HepG2 (cell line): ENCODE data around the gene AQP11. TPM values are rescaled to one million over a fixed set of nuclear protein-coding genes. Genes with fewer than 3 reads are reported as not detected.

ENCODE experiments used
- CHCHD3 ChIP-seq: sonication (generic); formaldehyde crosslinking; IDR thresholded peaks from 2 replicates; pipeline ENCODE4 v1.8.0; 2022; ENCODE audit warnings: mild to moderate bottlenecking, missing genetic modification reagents, moderate library complexity
- GABPB1 ChIP-seq: IDR thresholded peaks from 2 replicates; pipeline ENCODE4 v1.6.1; 2016; ENCODE audit warnings: mild to moderate bottlenecking, missing genetic modification reagents, moderate library complexity, missing compliant biosample characterization
- GATAD2A ChIP-seq: IDR thresholded peaks from 2 replicates; pipeline ENCODE4 v1.6.1; 2016
- KMT2A ChIP-seq: sonication (generic); formaldehyde crosslinking; IDR thresholded peaks from 2 replicates; pipeline ENCODE4 v1.4.0; 2020; ENCODE audit warnings: missing genetic modification reagents
- MLLT10 ChIP-seq: sonication (generic); formaldehyde crosslinking; IDR thresholded peaks from 2 replicates; pipeline ENCODE4 v1.4.0; 2020; ENCODE audit warnings: missing genetic modification reagents
- SIX1 ChIP-seq: sonication (generic); formaldehyde crosslinking; IDR thresholded peaks from 2 replicates; pipeline ENCODE4 v1.4.0; 2020; ENCODE audit warnings: missing genetic modification reagents, borderline replicate concordance
- YEATS4 ChIP-seq: sonication (generic); formaldehyde crosslinking; IDR thresholded peaks from 2 replicates; pipeline ENCODE4 v1.4.0; 2020; ENCODE audit warnings: missing genetic modification reagents, borderline replicate concordance
- ZNF547 ChIP-seq: sonication (generic); formaldehyde crosslinking; IDR thresholded peaks from 2 replicates; pipeline ENCODE4 v1.5.1; 2020; ENCODE audit warnings: mild to moderate bottlenecking, missing genetic modification reagents
- ZNF678 ChIP-seq: sonication (generic); formaldehyde crosslinking; IDR thresholded peaks from 2 replicates; pipeline ENCODE4 v1.4.0; 2020; ENCODE audit warnings: mild to moderate bottlenecking, missing genetic modification reagents
- polyA plus RNA-seq, 8 experiments: library from polyadenylated mRNA; depleted of rRNA in 3 of 8; stranded (reverse) in 7 of 8; unstranded in 1 of 8; fragments of >200 nt; fragmentation: Illumina TruSeq in 4 of 8; extraction: Trizol in 4 of 8; gene quantifications; 2 replicates each; pipeline versions ENCODE4 v1.2.1 to v1.2.3, GENCODE V29; 2011 to 2016; ENCODE audit warnings: low read depth in 4 of 8, missing spikeins in 1 of 8, mixed read lengths in 1 of 8; ENCODE audit not compliant: insufficient read depth in 1 of 8
- total RNA-seq, 5 experiments: library from RNA; depleted of rRNA; stranded (reverse); fragments of >200 nt; fragmentation: Illumina TruSeq; extraction: Trizol; gene quantifications; 2 replicates each; pipeline ENCODE4 v1.2.3, GENCODE V29; 2016; ENCODE audit warnings: low read depth in 1 of 5
- TF ChIP-seq, protein P1 (sequence below): sonication (generic); formaldehyde crosslinking; IDR thresholded peaks from 2 replicates; pipeline ENCODE4 v1.5.0; 2020; ENCODE audit warnings: mild to moderate bottlenecking, missing genetic modification reagents, borderline replicate concordance
- TF ChIP-seq, protein P2 (sequence below): sonication (generic); formaldehyde crosslinking; IDR thresholded peaks from 2 replicates; pipeline ENCODE4 v1.4.0; 2020; ENCODE audit warnings: missing genetic modification reagents
- TF ChIP-seq, protein P3 (sequence below): sonication (generic); formaldehyde crosslinking; IDR thresholded peaks from 2 replicates; pipeline ENCODE4 v1.8.0; 2022; ENCODE audit warnings: mild to moderate bottlenecking, missing genetic modification reagents; ENCODE audit not compliant: insufficient replicate concordance

The AQP11 gene
- total and polyA plus RNA-seq, 2 of the 13 experiments (the other 11 are each of a cell fraction or from before 2014, with no cell fraction given): 10.4 to 15.3 TPM

DNA sequence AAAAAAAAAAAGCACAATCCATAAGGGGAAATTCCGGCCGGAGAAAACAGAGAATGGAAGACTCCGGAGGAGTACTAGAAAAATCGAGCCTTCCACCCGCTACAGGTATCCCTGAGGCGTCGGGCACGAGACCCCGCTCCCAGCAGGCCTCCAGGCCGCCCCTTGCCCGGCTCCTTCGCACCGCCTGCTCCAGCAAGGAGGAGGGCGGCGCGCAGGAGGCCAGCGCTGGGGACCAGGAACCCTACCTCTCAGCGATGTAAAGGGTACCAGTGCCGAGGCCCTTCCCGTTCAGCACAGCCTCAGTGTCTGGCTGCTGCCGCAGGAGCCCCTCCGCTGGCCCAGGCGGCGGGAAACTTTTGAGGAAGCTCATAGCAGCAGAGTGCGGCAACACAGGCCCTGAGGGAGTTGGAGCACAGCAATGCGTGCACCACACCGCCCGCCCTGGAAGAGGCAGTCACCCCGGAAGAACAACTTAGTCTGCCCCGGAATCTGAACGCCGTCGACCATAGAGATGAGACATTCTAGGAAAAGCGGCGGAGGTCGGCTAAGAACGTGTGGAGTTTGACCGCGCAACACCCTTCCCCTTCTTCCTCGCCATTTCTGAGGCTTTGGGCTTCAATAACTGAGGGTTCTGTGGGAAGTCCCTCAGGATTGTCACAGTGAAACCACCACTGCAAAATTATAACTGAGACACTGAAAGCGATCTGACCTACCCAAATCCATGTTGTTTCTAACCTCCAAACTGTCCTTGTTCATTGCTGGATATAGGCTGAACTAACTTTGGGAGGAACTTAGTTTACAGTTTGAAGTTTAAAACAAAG, 47.8 kb downstream of the AQP11 start, which contains the start of gene CLNS1A (continued):
- TF ChIP-seq, protein P1, sequence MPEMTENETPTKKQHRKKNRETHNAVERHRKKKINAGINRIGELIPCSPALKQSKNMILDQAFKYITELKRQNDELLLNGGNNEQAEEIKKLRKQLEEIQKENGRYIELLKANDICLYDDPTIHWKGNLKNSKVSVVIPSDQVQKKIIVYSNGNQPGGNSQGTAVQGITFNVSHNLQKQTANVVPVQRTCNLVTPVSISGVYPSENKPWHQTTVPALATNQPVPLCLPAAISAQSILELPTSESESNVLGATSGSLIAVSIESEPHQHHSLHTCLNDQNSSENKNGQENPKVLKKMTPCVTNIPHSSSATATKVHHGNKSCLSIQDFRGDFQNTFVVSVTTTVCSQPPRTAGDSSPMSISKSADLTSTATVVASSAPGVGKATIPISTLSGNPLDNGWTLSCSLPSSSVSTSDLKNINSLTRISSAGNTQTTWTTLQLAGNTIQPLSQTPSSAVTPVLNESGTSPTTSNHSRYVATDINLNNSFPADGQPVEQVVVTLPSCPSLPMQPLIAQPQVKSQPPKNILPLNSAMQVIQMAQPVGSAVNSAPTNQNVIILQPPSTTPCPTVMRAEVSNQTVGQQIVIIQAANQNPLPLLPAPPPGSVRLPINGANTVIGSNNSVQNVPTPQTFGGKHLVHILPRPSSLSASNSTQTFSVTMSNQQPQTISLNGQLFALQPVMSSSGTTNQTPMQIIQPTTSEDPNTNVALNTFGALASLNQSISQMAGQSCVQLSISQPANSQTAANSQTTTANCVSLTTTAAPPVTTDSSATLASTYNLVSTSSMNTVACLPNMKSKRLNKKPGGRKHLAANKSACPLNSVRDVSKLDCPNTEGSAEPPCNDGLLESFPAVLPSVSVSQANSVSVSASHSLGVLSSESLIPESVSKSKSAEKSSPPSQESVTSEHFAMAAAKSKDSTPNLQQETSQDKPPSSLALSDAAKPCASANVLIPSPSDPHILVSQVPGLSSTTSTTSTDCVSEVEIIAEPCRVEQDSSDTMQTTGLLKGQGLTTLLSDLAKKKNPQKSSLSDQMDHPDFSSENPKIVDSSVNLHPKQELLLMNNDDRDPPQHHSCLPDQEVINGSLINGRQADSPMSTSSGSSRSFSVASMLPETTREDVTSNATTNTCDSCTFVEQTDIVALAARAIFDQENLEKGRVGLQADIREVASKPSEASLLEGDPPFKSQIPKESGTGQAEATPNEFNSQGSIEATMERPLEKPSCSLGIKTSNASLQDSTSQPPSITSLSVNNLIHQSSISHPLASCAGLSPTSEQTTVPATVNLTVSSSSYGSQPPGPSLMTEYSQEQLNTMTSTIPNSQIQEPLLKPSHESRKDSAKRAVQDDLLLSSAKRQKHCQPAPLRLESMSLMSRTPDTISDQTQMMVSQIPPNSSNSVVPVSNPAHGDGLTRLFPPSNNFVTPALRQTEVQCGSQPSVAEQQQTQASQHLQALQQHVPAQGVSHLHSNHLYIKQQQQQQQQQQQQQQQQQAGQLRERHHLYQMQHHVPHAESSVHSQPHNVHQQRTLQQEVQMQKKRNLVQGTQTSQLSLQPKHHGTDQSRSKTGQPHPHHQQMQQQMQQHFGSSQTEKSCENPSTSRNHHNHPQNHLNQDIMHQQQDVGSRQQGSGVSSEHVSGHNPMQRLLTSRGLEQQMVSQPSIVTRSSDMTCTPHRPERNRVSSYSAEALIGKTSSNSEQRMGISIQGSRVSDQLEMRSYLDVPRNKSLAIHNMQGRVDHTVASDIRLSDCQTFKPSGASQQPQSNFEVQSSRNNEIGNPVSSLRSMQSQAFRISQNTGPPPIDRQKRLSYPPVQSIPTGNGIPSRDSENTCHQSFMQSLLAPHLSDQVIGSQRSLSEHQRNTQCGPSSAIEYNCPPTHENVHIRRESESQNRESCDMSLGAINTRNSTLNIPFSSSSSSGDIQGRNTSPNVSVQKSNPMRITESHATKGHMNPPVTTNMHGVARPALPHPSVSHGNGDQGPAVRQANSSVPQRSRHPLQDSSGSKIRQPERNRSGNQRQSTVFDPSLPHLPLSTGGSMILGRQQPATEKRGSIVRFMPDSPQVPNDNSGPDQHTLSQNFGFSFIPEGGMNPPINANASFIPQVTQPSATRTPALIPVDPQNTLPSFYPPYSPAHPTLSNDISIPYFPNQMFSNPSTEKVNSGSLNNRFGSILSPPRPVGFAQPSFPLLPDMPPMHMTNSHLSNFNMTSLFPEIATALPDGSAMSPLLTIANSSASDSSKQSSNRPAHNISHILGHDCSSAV: no peak
- TF ChIP-seq, protein P2, sequence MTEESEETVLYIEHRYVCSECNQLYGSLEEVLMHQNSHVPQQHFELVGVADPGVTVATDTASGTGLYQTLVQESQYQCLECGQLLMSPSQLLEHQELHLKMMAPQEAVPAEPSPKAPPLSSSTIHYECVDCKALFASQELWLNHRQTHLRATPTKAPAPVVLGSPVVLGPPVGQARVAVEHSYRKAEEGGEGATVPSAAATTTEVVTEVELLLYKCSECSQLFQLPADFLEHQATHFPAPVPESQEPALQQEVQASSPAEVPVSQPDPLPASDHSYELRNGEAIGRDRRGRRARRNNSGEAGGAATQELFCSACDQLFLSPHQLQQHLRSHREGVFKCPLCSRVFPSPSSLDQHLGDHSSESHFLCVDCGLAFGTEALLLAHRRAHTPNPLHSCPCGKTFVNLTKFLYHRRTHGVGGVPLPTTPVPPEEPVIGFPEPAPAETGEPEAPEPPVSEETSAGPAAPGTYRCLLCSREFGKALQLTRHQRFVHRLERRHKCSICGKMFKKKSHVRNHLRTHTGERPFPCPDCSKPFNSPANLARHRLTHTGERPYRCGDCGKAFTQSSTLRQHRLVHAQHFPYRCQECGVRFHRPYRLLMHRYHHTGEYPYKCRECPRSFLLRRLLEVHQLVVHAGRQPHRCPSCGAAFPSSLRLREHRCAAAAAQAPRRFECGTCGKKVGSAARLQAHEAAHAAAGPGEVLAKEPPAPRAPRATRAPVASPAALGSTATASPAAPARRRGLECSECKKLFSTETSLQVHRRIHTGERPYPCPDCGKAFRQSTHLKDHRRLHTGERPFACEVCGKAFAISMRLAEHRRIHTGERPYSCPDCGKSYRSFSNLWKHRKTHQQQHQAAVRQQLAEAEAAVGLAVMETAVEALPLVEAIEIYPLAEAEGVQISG (CRISPR knock-in tag): peak; percentile 100
- peak; percentile 39; the same call in 1 of the 2 replicates for TF ChIP-seq ZNF547 (CRISPR knock-in tag)
- peak; percentile 89 for TF ChIP-seq YEATS4 (CRISPR knock-in tag)
- 0 out of 2 replicates have a peak, but pooled peaks have one; percentile 52 for TF ChIP-seq GATAD2A (CRISPR knock-in tag)
- peak; percentile 99 for TF ChIP-seq GABPB1 (CRISPR knock-in tag)
- TF ChIP-seq, protein P3, sequence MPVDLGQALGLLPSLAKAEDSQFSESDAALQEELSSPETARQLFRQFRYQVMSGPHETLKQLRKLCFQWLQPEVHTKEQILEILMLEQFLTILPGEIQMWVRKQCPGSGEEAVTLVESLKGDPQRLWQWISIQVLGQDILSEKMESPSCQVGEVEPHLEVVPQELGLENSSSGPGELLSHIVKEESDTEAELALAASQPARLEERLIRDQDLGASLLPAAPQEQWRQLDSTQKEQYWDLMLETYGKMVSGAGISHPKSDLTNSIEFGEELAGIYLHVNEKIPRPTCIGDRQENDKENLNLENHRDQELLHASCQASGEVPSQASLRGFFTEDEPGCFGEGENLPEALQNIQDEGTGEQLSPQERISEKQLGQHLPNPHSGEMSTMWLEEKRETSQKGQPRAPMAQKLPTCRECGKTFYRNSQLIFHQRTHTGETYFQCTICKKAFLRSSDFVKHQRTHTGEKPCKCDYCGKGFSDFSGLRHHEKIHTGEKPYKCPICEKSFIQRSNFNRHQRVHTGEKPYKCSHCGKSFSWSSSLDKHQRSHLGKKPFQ (CRISPR knock-in tag): no peak
- peak; percentile 47; the same call in 1 of the 2 replicates for TF ChIP-seq SIX1 (CRISPR knock-in tag)
- TF ChIP-seq KMT2A (CRISPR knock-in tag): peak; percentile 95
- TF ChIP-seq ZNF678 (CRISPR knock-in tag): 0 out of 2 replicates have a peak, but pooled peaks have one; percentile 74
- no peak for TF ChIP-seq CHCHD3 (CRISPR knock-in tag)
- TF ChIP-seq MLLT10: 0 out of 2 replicates have a peak, but pooled peaks have one; percentile 72
